H1 (cell line): ENCODE measurements around the gene GYPC. TPM values are rescaled to one million over a fixed set of nuclear protein-coding genes. Genes with fewer than 3 reads are reported as not detected.

Experiments
- CBX8 ChIP-seq: fragments of 300-800, 300-1000 bp; sonication (generic); IDR thresholded peaks from 2 replicates; pipeline ENCODE4 v1.7.1; 2016; ENCODE audit warnings: low read depth, low read length, borderline replicate concordance
- EGR1 ChIP-seq: IDR thresholded peaks from 2 replicates; pipeline ENCODE4 v1.6.1; 2011; ENCODE audit warnings: low read depth, low read length, borderline replicate concordance
- SIRT6 ChIP-seq: IDR thresholded peaks from one replicate; pipeline ENCODE4 v1.7.1; 2012; ENCODE audit warnings: low read length, inconsistent platforms
- SP2 ChIP-seq: IDR thresholded peaks from 2 replicates; pipeline ENCODE4 v1.6.1; 2012; ENCODE audit warnings: mild to moderate bottlenecking, low read length, inconsistent platforms
- polyA plus RNA-seq, 7 experiments: library from polyadenylated mRNA; depleted of rRNA in 3 of 7; stranded (reverse) in 5 of 7; unstranded in 2 of 7; fragments of >200 nt in 5 of 7; fragments of 200-250 nt in 2 of 7; gene quantifications; 1 replicate in 5 of 7; 2 replicates in 1 of 7; 4 replicates in 1 of 7; pipeline versions ENCODE4 v1.2.1 to v1.2.3, GENCODE V29; 2011 to 2013; ENCODE audit warnings: missing spikeins in 2 of 7, mixed read lengths in 2 of 7
- total RNA-seq: library from RNA; stranded (reverse); fragmentation: NEBNext Ultra II Directional; extraction: Animal tissue kit (Norgen Biotek cat#: 25700); gene quantifications from 2 replicates; pipeline ENCODE4 v1.2.1, GENCODE V29; 2021

Gene GYPC
- total and polyA plus RNA-seq, 2 of the 8 experiments (the other 6 are each of a cell fraction or from before 2014, with no cell fraction given): 26.8 to 53.6 TPM

DNA sequence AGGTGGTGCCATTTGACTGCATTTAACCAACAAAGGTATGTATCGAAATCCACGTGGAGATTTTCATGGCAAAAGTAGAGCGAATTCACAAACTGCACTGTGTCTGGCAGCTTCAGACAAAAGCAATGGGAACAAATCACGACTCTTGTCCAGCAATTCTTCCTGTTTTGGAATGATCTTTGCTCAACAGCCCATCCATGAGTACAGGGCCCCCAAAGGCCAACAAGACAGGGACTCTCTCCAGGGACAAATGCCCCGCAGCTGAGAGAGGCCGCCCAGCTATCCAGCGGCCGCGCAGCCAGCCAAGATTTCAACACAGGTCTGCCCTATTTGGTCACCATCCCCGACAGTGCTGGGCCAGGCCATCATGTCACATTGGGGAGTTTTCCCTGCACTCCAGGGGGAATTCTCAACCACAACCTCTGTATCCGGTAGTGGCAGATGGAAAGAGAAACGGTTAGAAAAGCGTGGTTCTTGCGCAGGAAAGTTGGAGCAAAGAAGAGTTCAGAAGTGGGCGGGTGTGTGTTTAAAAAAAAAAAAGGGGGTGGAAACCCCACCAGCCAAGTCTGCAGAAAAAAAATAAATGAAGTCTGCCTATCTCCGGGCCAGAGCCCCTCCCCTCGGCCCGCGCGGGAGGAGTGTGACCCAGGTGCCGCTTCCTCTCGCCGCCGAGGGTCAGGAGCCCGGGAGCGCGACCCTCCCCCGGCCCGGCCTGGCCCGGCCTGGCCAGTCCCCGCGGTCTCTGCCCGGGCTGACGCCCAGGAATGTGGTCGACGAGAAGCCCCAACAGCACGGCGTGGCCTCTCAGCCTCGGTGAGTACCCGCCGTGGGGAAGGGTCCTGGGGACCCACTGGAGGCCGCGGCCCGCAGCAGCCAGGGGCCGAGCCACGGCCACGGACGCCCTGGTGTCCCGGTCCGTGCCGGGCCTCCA lies at the start of gene GYPC (continued):
- TF ChIP-seq SP2 (no peak), EGR1 (no peak), SIRT6 (no peak), CBX8 (no peak)
